Measurements from ENCODE around the gene KCNB1. TPM values are rescaled to one million over a fixed set of nuclear protein-coding genes. Genes with fewer than 3 reads are reported as not detected.
"Not testable (repeated sequence)": the region's sequence is repeated elsewhere in the genome, so short reads cannot be mapped to it uniquely, and the experiment has no call there.

KCNB1 gene
- total RNA-seq, 1 donor from 2014 or later: 2.8 TPM

DNA sequence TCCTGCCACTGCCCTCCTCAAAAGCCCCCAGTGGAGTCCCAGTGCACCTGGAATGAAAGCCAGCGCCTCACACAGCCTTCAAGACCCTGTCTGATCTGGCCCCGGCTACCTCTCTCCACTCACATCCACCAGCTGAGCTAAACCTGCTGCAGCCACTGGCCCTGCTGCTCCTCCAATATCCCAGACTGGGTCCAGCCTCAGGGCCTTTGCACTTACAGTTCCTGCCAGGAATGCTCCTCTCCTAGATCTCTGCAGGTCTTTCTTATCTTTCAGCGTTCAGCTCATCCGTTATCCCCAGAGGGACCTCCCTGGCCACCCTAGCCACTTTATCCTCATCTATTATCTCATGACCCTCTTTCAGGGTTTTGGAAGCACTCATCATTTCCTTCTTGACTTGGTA lies 68.8 kb downstream of the KCNB1 start:
- DNase-seq (ENCODE audit: low read depth, low spot score): no peak
- H3K4me1 Mint-ChIP-seq: no peaks in the 10 kb centered on the region
- H3K27ac Mint-ChIP-seq (ENCODE audit: unreplicated experiment): no peak overlapping the region
- no peak overlapping the region for H3K4me3 Mint-ChIP-seq
- TF ChIP-seq, protein P1, sequence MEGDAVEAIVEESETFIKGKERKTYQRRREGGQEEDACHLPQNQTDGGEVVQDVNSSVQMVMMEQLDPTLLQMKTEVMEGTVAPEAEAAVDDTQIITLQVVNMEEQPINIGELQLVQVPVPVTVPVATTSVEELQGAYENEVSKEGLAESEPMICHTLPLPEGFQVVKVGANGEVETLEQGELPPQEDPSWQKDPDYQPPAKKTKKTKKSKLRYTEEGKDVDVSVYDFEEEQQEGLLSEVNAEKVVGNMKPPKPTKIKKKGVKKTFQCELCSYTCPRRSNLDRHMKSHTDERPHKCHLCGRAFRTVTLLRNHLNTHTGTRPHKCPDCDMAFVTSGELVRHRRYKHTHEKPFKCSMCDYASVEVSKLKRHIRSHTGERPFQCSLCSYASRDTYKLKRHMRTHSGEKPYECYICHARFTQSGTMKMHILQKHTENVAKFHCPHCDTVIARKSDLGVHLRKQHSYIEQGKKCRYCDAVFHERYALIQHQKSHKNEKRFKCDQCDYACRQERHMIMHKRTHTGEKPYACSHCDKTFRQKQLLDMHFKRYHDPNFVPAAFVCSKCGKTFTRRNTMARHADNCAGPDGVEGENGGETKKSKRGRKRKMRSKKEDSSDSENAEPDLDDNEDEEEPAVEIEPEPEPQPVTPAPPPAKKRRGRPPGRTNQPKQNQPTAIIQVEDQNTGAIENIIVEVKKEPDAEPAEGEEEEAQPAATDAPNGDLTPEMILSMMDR (conservative IDR thresholded peaks at IDR 0.05): no peak
- no peaks in the 10 kb centered on the region for H3K27me3 Mint-ChIP-seq (ENCODE audit: low read depth)
- H3K9me3 Mint-ChIP-seq: no peaks in the 10 kb centered on the region
- H3K36me3 Mint-ChIP-seq (ENCODE audit: low read depth): no peaks in the 10 kb centered on the region

- no peaks in the 10 kb centered on the region for H3K4me1 Mint-ChIP-seq
- H3K36me3 Mint-ChIP-seq (ENCODE audit: low read depth): no peaks in the 10 kb centered on the region
- no peaks in the 10 kb centered on the region for H3K9me3 Mint-ChIP-seq
- no peak overlapping the region for H3K27ac Mint-ChIP-seq (ENCODE audit: unreplicated experiment)
- no peaks in the 10 kb centered on the region for H3K27me3 Mint-ChIP-seq (ENCODE audit: low read depth)
- no peak for DNase-seq (ENCODE audit: low read depth, low spot score)
- TF ChIP-seq, protein P1 (conservative IDR thresholded peaks at IDR 0.05): no peak
- no peak overlapping the region for H3K4me3 Mint-ChIP-seq
Observed at GRCh38 chr20:49412953-49413352, 69.5 kb downstream of the KCNB1 start.

- no peak for DNase-seq (ENCODE audit: low read depth, low spot score)
- H3K4me1 Mint-ChIP-seq: no peaks in the 10 kb centered on the region
- no peaks in the 10 kb centered on the region for H3K27me3 Mint-ChIP-seq (ENCODE audit: low read depth)
- no peaks in the 10 kb centered on the region for H3K36me3 Mint-ChIP-seq (ENCODE audit: low read depth)
- no peak overlapping the region for H3K27ac Mint-ChIP-seq (ENCODE audit: unreplicated experiment)
- no peaks in the 10 kb centered on the region for H3K9me3 Mint-ChIP-seq
- H3K4me3 Mint-ChIP-seq: no peak overlapping the region
- TF ChIP-seq, protein P1 (conservative IDR thresholded peaks at IDR 0.05): no peak
Observed at GRCh38 chr20:49412254-49412653, 70.2 kb downstream of the KCNB1 start.

- no peak for DNase-seq (ENCODE audit: low read depth, low spot score)
Observed at GRCh38 chr20:49411221-49411925, 71.1 kb downstream of the KCNB1 start.

GRCh38 chr20:49409975-49410621 lies 72.4 kb downstream of the KCNB1 start:
- not testable (repeated sequence) for H3K27ac Mint-ChIP-seq (ENCODE audit: unreplicated experiment)

More at GRCh38 chr20:49411221-49411925, 71.1 kb downstream of the KCNB1 start:
- TF ChIP-seq, protein P1 (conservative IDR thresholded peaks at IDR 0.05): no peak
- Mint-ChIP-seq H3K27ac (ENCODE audit: unreplicated experiment) (no peak overlapping the region), H3K36me3 (ENCODE audit: low read depth) (no peaks in the 10 kb centered on the region), H3K4me3 (no peak overlapping the region), H3K27me3 (ENCODE audit: low read depth) (no peaks in the 10 kb centered on the region), H3K4me1 (no peaks in the 10 kb centered on the region), H3K9me3 (no peaks in the 10 kb centered on the region)

DNA sequence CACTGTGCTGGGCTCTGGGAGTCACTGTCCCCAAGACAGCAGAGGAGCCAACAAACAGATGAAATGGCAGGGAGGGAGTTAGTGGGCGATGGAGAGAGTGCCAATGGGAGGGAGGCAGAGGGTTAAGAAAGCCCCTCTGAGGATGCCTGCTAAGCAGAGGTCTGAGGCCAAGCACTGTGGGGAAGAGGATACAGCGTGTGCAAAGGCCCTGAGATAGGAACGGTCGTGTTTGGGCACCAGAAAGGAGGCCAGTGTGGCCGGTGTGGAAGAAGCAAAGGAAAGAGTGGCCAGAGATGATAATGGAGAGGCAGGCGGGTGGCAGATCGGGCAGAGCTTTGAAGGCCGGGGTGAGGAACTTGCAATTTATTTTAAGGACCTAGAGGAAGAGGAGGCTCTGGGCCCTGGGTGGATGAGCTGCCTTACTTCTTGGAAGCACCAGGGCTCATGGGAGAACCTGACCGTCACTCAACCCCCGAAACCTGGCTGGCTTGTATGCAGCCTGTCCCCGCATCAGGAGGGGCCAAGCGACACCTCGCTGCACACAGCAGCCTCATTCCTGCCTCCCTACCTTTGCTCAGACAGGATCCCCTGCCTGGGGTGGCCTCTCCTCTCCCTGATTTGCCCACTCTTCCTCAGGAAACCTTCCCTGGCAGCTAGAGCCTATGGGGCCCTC lies 73.0 kb downstream of the KCNB1 start:
- peak overlapping the region; percentile 93 for H3K27ac Mint-ChIP-seq (ENCODE audit: unreplicated experiment)
- no peaks in the 10 kb centered on the region for H3K4me1 Mint-ChIP-seq
- H3K36me3 Mint-ChIP-seq (ENCODE audit: low read depth): no peaks in the 10 kb centered on the region
- H3K9me3 Mint-ChIP-seq: no peaks in the 10 kb centered on the region
- no peaks in the 10 kb centered on the region for H3K27me3 Mint-ChIP-seq (ENCODE audit: low read depth)
- H3K4me3 Mint-ChIP-seq: no peak overlapping the region
- TF ChIP-seq, protein P1 (conservative IDR thresholded peaks at IDR 0.05): no peak
- no peak for DNase-seq (ENCODE audit: low read depth, low spot score)

More at GRCh38 chr20:49409975-49410621, 72.4 kb downstream of the KCNB1 start:
- DNase-seq (ENCODE audit: low read depth, low spot score); H3K4me1 Mint-ChIP-seq; H3K36me3 Mint-ChIP-seq (ENCODE audit: low read depth); H3K9me3 Mint-ChIP-seq; H3K4me3 Mint-ChIP-seq; H3K27me3 Mint-ChIP-seq (ENCODE audit: low read depth): not testable (repeated sequence)

Measured in neural crest cell (in vitro differentiated cells).